GM19468 (cell line): ENCODE measurements around the gene SLC25A22.

Experiments
- ATAC-seq: cut with Tn5 transposase; IDR thresholded peaks from one replicate; pipeline ENCODE4 v1.9.1; 2021; ENCODE audit warnings: mild to moderate bottlenecking, moderate library complexity, moderate number of reproducible peaks; ENCODE audit not compliant: unreplicated experiment; ENCODE audit errors: extremely low read depth

Gene SLC25A22

DNA sequence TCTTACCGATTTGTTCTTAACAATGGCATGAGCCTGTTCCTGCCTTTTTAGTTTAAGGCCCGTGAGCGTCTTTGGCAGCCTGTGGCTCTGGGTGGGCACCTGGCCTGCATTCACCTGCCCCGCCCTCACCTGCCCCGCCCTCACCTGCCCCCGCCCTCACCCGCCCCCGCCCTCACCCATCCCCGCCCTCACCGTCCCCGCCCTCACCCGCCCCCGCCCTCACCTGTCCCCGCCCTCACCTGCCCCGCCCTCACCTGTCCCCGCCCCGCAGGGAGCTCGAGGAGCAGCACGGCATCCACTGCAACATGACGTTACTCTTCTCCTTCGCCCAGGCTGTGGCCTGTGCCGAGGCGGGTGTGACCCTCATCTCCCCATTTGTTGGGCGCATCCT, 35.0 kb downstream of the SLC25A22 start:
- ATAC-seq: no peak

DNA sequence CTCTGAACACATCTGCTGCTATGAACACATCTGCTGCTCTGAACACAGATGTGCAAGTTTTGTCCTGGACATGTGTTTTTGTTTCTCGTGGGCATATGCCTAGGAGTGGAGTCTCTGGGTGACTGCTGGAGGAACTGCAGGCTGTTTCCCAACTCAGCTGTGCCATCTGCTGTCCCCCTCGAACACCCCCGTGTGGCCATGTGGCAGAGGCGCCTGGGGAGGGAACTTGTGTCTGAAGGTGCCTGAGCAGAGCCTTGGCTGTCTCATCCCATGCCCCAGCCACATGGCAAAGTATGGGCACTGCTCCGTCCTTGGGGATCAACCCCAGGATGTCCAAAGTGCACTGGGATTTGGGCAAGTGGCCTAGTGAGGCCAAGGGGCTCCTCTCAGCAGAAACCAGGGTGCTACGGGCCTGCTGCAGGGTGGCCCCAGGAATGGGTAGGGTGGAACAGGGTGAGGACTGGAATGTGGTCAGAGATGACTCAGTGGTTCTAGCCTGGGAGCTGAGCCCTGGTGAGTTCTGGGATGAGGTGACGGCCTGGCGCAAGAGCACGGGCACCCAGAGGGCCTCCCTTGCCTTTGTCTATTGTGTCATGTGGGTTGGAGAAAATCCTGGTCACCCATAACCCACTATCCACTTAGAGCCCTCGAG, 35.5 kb downstream of the SLC25A22 start:
- no peak for ATAC-seq

DNA sequence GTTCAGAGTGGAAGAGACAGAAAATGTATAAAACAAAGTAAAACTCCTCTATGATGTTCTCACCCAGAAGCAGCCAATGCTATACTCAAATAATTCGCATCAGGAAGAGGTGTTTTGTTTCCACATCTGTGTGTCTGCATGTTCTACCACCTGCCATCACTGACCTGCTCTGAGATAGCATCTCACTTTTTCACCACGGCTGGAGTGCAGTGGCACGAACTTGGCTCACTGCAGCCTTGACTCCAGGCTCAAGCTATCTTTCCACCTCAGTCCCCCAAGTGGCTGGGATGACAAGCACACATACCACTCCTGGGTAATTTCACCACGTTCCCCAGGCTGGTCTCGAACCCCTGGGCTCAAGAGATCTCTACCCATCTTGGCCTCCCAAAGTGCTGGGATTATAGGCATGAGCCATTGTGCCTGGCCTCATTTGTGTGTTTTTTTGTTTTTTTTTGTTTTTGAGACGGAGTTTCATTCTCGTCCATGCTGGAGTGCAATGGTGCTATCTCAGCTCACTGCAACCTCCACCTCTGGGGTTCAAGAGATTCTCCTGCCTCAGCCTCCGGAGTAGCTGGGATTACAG, 36.5 kb downstream of the SLC25A22 start:
- no peak for ATAC-seq

DNA sequence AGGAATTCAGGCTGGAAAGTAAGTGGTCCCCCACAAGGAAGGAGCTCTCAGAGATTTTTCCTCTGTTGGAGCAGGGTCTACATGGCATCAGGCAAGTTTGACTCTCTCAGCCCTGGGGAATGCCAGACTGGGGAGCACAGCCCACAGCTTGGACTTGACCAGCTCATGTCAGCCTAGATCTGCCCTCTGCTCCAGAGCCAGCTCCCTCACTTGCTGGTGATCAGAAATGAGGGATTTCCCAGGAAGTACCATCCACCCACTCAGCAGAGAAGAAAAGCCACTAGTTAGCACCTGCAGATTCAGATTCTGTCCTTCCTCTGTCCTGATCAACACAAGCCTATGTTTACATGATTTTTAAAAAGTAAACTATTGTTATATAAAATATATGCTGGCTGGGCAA, 37.8 kb downstream of the SLC25A22 start:
- ATAC-seq: no peak

DNA sequence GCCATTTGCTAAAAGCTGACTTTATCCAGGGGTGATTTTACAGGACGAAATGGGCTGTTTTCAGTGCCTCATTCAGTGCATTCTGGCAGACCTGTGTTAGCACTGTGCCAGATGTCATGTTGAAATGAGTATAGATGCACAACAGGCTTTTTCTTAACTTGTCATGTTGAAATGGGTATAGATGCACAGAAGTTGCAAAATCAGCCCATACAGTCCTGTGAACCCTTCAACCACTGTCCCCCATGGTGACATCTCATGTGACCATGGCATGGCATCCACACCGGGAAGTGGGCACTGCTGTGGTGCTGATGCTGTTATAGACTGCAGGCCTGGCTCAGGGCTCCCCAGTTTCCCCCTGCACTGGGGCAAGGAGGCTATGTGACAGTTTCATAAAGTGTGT, 48.4 kb downstream of the SLC25A22 start:
- ATAC-seq: no peak

GRCh38 chr11:748007-748359, 50.1 kb downstream of the SLC25A22 start:
- ATAC-seq: no peak

GRCh38 chr11:747158-748006, 50.7 kb downstream of the SLC25A22 start, which contains the start of gene TALDO1:
Gene TALDO1 (plus strand): TSS chr11:747464. CDS start chr11:747482, 18 bp downstream.
- peak; percentile 69 for ATAC-seq

- no peak for ATAC-seq
Measured at GRCh38 chr11:746289-747157, 51.6 kb downstream of the SLC25A22 start.

DNA sequence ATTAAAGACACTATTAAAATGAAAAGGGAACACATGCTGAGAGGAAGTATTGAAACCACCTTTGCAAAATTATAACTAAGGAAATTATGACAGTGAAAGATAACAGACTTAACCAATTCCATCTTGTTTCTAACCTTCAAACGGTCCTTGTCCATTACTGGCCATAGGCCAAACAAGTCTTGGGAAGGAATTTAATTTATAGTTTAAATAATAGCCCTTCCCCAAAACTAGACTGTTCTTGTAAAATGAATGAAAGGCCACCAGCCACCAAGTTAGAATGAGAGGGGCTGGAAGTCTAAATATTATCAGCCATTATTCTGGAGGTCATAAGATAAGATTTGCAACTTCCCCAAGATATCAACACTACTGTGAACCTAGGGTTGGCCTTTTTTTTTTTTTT, 52.7 kb downstream of the SLC25A22 start:
- ATAC-seq: no peak

DNA sequence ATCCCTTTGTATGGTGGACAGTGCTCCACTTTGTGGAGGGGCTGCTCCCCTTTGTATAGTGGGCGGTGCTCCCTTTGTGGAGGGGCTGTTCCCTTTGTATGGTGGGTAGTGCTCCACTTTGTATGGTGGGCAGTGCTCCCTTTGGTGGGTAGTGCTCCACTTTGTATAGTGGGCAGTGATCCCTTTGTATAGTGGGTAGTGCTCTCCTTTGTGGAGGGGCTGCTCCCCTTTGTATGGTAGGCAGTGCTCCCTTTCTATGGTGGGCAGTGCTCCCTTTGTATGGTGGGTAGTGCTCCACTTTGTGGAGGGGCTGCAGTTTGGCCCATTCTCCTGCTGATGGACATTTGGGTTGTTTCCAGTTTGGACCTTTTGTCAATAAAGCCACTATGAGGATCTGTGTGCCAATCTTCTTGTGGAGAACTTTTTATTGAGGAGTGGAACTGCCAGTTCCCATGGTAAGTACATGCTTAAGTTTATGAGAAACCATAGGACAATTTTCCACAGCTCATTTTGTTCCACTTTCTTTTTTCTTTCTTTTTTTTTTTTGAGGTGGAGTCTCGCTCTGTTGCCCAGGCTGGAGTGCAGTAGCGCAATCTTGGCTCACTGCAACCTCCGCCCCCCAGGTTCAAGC, 55.4 kb downstream of the SLC25A22 start:
- ATAC-seq: no peak

DNA sequence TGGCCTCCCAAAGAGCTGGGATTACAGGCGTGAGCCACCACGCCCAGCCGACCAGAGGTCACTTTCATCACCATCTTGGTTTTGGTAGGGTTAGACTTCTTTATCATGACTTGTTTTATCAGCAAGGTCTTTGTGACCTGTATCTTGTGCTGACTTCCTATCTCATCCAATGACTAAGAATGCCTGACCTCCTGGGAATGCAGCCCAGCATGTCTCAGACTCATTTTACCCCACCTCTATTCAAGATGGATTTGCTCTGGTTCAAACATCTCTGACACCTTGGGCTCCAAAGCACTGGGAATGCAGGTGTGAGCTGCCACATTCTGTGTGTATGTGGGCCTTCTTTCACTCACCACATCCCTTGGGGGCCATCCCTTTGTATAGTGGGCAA, 55.9 kb downstream of the SLC25A22 start:
- no peak for ATAC-seq
